HG03558 (cell line): ENCODE measurements around the gene MEMO1.
"Not testable (repeated sequence)": the region's sequence is repeated elsewhere in the genome, so short reads cannot be mapped to it uniquely, and the experiment has no call there.

Source experiments
- ATAC-seq: cut with Tn5 transposase; IDR thresholded peaks from one replicate; pipeline ENCODE4 v1.9.1; 2021; ENCODE audit warnings: moderate number of reproducible peaks; ENCODE audit not compliant: unreplicated experiment; ENCODE audit errors: extremely low read depth

Gene MEMO1

DNA sequence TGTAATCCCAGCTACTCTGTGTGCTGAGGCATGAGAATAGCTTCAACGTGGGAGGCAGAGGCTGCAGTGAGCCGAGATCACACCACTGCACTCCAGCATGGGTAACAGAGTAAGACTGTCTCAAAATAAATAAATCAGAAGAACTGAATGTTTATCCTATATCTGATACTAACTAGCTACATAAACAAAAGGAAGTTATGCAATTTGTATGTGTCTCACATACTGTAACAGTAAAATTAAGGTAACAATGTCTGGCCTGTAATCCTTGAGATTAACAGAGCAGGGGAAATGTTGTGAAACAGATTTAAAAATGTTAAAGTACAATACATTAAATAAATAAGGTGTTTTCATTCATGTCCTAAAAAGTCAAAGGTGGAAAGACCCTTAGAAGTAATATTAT lies 150.8 kb downstream of the MEMO1 start:
- ATAC-seq: no peak

DNA sequence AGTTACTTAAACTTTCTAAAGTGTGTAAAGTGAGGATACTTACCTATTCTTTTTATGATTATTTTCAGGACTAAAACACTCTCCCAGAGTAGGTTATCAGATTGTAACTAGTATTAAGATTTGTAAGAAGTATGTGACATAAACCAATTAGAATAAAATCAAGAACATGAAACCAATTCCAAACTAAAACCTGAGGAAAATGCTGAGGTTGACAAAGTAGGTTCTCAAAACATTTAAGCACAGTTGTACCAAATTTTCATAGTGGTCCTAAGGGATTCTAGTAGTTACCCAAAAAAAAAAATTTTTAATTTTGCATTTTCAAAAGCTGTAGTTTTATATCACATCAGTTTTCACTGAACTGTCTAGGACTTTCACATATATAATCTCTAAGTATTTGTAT lies 157.3 kb downstream of the MEMO1 start:
- no peak for ATAC-seq

DNA sequence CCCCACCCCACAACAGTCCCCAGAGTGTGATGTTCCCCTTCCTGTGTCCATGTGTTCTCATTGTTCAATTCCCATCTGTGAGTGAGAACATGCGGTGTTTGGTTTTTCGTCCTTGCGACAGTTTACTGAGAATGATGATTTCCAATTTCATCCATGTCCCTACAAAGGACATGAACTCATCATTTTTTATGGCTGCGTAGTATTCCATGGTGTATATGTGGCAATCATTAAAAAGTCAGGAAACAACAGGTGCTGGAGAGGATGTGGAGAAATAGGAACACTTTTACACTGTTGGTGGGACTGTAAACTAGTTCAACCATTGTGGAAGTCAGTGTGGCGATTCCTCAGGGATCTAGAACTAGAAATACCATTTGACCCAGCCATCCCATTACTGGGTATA lies 168.7 kb downstream of the MEMO1 start:
- not testable (repeated sequence) for ATAC-seq

DNA sequence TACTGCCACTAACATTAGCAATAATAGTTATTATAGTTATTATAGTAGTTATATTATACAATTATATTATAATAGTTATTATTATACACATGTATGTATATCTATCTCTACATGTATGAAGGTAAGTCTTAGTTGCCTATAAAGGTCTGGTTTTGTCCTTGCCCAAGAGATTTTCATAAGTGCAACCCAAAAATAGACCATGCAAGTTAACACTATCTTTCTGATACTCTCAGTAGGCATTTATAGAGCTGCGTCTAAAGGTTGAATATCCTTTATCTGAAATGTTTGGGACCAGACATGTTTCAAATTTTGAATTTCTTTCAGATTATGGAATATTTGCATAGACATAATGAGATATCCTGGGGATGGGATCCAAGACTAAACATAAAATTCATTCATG lies 175.4 kb downstream of the MEMO1 start:
- no peak for ATAC-seq

DNA sequence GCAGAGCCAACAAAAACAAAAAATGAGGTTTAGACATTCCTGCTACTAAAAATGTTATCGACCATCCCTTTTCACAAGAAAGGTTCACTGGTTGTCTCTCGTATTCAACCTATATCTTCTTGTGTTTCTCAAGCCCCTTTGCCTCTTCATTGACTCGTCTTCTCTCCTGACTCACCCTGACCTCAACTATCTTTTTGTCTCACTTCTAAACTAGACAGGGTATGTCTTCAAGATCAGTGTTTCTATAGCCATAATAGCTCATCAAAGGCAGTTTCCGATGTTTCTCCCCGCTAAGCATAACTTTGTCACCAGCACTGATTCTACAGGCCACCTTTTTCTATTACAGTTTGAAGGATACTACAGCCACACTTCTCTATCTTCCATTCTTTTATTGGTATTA lies 178.4 kb downstream of the MEMO1 start:
- ATAC-seq: no peak

DNA sequence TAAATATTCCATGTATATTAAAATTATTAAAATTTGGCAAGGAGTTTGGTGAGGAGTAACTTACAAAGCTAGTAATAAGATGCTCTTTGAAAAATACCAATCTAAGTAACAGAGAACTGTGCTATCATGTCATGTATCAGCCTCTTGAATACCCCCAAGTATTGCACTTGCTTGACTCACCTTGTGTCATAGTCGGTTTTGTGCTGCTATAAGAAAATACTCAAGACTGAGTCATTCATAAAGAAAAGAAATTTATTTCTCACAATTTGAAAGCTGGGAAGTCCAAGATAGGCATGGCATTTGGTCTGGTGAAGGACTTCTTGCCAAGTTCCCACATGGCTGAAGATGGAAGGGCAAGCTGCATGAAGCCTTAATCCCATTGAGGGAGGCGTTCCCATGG lies 179.2 kb downstream of the MEMO1 start:
- no peak for ATAC-seq

DNA sequence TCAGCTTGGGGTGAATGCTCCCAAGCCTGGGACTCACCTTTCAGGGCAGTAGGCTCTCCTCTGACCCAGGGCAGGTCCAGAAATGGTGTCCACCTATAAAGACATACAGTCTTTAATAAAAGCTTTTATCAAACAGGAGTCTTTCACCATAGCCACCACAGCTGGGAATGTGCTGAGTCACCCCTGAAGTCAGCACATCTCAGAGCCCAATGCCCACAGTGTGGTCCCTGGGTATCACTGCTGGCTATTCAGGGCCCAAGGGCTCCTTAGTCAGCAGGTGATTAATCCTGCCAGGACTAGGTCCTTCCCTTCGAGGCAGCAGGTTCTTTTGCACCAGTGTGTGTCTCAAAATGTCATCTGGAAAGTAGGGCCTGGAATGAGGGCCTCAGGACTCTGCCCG lies 181.9 kb downstream of the MEMO1 start:
- ATAC-seq: no peak

DNA sequence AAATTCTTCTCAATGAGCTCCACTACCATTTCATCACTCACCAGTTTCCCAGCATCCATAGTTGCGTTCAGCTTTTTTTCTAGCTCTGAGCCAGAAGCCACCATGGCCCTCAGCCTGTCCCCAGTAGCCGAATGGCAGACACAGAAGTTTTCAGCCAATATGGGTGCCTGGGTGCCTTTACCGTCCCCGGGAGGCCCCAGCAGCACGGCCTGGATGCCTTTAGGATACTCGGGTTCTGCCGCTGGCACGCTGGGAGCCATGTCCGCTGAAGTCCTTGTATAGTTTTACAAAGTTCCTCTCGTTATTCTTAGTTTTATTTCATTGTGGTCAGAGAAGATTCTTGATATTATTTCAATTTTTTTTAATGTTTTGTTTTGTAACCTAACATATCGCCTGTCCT lies 187.2 kb downstream of the MEMO1 start:
- ATAC-seq: no peak

DNA sequence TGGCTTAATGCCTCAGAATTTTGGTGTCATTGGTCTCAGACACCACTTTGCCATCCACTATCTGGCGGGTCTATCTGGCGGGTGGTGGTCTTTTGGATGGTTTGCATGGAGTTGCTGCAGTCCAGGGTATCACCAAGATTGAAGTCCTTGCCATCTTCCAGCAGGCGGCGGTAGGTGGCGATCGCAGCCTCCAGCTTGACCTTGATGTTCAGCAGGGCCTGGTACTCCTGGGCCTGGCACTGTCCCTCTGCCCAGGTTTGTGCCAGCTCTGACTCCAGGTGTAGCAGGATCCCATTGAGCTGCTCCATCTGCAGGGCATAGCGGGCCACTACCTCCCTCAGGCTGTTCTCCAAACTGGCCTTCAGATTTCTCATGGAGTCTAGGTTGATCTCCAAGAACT lies 188.2 kb downstream of the MEMO1 start:
- ATAC-seq: no peak
